SIG-M5 treated with dmso at 0.1 percent for 504 hours (cell line): ENCODE measurements around the gene GNB2.
"Not testable (repeated sequence)": the region's sequence is repeated elsewhere in the genome, so short reads cannot be mapped to it uniquely, and the experiment has no call there.

Experiments used
- DNase-seq: peaks from one replicate; lab custom pipeline; 2025; ENCODE audit not compliant: unreplicated experiment; lab: John Stamatoyannopoulos, UW

Gene GNB2

DNA sequence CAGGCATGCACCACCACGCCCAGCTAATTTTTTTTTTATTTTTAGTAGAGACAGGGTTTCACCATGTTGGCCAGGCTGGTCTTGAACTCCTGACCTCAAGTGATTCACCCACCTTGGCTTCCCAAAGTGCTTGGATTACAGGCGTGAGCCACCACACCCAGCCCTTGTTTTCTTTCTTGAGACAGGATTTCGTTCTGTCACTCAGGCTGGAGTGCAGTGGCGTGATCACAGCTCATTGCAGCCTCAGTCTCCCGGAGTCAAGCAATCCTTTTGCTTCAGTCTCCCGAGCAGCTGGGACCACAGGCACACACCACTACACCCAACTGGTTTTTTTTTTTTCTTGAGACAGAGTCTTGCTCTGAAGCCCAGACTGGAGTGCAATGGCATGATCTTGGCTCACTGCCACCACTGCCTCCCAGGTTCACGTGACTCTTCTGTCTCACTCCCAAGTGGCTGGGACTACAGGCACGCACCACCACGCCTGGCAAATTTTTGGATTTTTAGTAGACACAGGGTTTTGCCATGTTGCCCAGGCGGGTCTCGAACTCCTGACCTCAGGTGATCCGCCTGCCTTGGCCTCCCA, 11.3 kb upstream of the GNB2 start:
- not testable (repeated sequence) for DNase-seq

GRCh38 chr7:100665168-100665726, 8.3 kb upstream of the GNB2 start:
- DNase-seq, result no peak

DNA sequence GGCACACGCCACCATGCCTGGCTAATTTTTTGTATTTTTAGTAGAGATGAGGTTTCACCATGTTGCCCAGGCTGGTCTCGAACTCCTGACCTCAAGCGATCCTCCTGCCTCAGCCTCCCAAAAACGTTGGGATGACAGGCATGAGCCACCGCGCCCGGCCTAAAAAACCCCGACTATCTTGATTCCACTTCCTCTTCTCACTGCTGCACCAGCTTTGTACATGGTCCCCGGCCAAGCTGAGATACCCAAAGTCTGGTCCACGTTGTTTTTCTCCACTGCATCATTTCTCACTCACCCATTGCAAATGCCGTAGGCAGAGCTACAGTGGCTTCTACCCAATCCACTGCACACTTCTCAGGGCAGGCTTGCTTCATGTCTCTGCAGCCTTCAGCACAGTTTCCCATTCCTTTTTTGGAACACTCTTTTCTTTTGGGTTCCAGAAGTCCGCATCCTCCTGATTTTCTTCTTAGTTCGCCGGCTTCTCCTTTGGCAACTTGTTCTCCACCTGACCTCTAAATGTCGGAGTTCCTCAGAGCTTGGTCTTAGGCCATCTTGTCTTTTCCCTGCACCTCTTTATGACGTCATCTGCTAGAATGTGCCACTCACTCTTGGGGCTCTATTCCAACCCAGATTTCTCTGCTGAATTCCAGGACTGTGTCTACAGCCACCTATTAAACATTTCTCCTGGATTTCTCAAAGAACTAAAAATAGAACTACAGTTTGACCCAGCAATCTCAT, 6.0 kb upstream of the GNB2 start:
- DNase-seq, result no peak

- DNase-seq, result no peak
Observed at GRCh38 chr7:100668069-100668449, 5.5 kb upstream of the GNB2 start.

- DNase-seq, result not testable (repeated sequence)
Observed at GRCh38 chr7:100669106-100669505, 4.4 kb upstream of the GNB2 start.

- peak; percentile 37 for DNase-seq
Observed at GRCh38 chr7:100670074-100670473, 3.5 kb upstream of the GNB2 start.

GRCh38 chr7:100671353-100672327, 1.9 kb upstream of the GNB2 start:
- no peak for DNase-seq

DNA sequence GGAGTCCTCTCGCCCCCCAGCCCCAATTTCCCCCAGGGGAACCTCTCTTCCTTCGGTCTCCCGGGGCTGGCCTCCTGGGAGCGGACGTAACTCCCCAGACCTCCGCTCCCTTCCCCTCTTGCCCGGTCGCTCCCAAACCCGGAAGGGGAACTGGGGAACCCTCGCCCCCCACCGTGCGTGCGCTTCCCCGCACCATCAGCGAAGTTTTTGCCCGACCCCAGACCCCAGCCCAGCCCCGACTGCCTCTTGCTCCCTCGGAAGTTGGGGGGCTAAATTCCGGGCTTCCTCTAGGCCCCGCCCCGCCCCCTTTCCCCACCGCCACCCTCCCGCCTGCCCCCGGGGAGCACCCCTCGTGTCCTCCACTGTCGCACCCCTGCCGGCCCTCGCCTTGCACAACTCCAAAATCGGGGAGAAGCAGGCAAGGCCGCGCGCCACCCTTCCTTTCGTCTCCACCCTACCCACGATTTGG, 436 bp downstream of the GNB2 start:
- peak; percentile 56 for DNase-seq

DNA sequence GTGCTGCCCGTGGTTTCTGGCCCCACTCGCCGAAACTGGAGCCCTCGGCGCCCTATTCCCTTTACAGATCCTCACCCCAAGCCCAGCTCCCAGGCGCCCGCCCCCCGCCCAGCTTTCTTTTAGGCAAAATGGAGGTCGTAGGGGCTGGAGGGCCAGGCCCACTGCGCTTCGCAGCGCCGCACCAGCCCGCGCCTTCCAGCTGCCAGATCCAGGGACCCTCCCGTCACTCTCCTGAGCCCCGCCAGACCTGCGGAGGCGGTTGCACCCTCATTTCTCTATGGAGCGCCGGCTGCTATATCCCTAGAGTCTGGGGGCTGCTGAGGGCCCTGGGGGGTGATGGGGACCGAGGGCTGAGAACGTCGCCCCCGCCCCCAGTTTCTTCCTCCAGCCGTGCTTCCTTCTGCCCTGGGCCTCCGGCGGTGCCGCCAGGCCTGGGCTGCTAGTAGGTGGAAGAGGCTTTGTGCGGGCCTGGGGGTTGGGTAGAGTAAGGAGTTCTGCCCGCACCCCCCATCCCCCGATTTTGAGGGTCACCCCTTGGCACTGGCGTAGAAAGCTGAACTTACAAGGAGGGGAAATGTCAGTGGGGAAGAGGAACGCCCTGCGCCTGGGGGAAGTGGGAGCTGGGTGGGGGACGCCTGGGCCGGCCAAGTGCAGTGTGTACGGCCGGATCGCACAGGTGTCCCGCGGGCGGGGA, 1.0 kb downstream of the GNB2 start:
- DNase-seq, result peak; percentile 53

GRCh38 chr7:100675105-100675451, 1.5 kb downstream of the GNB2 start:
- no peak for DNase-seq

DNA sequence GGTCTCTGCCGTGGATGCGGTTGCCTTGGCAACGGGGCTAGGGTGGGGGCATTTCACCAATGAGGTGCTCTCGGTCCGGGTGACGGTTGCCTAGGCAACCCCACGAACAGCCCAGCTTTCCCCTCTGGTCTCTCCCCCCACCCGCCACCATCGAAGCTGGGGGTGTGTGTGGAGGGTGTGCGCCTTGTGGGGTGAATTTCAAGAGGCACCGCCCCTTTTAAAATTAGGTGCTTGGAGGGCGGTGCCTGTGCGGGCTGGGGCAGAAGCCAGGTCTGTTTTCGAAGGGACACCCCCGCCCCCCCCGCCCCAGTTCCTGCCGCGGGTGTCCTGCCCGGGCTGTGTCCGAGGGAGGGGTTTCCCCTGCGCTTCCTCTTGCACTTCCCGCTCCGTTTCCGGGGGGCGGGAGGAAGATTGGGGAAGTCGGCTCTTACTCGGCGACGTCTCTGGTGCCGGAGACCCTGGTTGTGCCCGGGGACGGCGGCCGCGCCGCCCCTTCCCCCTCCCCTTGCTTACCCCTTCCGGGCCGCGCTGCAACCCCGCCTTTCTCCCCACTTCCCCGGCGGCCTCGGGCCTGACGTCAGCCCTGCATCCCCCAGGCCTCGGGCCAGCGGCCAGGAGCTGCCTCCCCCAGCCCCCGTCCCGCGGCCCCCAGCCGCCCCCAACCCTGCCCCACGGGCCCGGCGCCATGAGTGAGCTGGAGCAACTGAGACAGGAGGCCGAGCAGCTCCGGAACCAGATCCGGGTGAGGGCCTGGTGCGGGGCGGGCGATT, 2.2 kb downstream of the GNB2 start:
- peak; percentile 82 for DNase-seq

DNA sequence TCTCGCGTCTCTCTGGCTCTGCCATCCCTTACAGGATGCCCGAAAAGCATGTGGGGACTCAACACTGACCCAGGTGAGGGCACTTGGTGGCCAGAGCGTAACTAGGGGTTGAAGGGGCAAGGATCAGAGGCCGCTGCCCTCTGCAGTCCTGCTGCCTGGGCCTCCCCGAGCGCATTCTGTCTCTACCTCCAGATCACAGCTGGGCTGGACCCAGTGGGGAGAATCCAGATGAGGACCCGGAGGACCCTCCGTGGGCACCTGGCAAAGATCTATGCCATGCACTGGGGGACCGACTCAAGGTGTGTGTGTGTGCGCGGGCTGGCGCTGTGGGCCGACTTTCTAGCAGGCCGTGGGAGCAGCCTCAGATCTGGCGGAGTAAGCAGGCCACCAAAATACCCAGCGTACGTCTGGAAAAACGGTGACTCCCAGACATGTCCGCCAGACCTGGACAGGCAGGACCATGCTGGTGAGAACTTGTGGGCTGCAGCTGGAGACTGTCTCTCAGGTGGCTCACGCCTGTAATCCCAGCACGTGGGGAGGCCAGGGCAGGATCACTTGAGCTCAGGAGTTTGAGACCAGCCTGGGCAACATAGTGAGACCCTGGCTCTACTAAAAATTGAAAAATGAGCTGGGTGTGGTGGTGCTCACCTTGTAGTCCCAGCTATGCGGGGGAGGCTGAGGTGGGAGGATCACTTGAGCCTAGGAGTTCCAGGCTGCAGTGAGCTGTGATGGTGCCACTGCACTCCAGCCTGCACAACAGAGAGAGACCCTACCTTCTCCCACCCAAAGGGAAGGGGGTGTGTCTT, 3.2 kb downstream of the GNB2 start:
- no peak for DNase-seq

- DNase-seq, result no peak
Observed at GRCh38 chr7:100677308-100678267, 4.0 kb downstream of the GNB2 start.

- no peak for DNase-seq
Observed at GRCh38 chr7:100678291-100678984, 4.9 kb downstream of the GNB2 start.

GRCh38 chr7:100679129-100679926, 5.8 kb downstream of the GNB2 start:
- no peak for DNase-seq

DNA sequence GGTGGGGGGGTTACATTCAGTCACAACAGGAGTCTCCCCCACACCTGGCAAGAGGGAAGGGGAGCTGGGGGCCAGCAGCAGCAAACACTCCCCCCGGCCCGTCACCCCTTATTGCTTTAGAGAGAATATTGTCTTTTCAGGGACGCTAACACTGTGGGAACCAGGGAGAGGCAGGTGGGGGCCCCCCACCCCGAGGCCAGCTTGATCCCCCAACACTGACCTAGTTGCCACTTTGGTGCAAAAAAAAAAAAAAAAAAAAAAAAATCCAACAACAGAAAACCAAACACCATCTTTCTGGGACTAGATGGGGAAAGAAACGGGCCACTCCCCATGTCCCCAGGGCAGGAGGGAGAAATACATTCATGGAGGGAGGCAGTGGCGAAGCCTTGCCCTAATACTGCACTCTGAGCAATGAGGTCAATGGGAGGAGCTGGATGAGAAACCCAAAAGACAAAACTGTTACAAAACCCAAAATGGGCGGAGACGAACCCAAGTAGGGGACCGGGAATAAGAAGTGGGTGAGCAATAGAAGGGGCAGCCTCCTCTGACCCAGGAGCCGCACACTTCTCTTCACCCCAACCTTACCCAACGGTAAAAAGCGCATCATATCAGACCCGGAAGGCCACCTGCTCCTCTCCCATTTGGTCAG, 6.5 kb downstream of the GNB2 start:
- DNase-seq, result peak; percentile 55
